ENCODE data around the gene RASGRP4.

RASGRP4 gene

DNA sequence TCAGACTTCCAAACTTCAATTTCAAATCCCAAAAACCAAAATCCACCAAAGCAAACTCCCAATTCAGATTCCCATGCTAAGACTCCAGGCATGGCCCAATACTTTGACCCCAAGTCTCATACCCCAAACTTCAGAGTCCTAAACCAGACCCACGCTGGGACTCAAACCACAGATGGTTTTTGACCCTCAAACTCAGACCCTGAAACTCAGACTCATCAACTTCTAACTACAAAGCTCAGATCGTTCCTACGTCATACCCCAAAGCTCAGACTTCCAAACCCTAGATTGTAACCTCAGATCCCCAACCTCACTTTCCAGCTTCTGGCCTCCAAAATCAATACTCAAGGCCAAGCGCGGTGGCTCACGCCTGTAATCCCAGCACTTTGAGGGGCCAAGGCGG is 19.3 kb upstream of the RASGRP4 start:
- no peak overlapping the region for H3K27ac ChIP-seq
- H3K9me3 ChIP-seq = no peaks in the 10 kb centered on the region
- TF ChIP-seq, protein P1, sequence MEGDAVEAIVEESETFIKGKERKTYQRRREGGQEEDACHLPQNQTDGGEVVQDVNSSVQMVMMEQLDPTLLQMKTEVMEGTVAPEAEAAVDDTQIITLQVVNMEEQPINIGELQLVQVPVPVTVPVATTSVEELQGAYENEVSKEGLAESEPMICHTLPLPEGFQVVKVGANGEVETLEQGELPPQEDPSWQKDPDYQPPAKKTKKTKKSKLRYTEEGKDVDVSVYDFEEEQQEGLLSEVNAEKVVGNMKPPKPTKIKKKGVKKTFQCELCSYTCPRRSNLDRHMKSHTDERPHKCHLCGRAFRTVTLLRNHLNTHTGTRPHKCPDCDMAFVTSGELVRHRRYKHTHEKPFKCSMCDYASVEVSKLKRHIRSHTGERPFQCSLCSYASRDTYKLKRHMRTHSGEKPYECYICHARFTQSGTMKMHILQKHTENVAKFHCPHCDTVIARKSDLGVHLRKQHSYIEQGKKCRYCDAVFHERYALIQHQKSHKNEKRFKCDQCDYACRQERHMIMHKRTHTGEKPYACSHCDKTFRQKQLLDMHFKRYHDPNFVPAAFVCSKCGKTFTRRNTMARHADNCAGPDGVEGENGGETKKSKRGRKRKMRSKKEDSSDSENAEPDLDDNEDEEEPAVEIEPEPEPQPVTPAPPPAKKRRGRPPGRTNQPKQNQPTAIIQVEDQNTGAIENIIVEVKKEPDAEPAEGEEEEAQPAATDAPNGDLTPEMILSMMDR (IDR thresholded peaks at IDR 0.05) = no peak
- peaks cover 0 to 24% of the 10 kb centered on the region in 2 donors for H3K27me3 ChIP-seq
- no peak overlapping the region for H3K4me3 ChIP-seq
- intact Hi-C loops (cut with DNase I; ENCODE audit: low total_unique reads) = no loop called here
- H3K4me1 ChIP-seq = no peaks in the 10 kb centered on the region
- no peak for DNase-seq
- no peaks in the 10 kb centered on the region for H3K36me3 ChIP-seq

DNA sequence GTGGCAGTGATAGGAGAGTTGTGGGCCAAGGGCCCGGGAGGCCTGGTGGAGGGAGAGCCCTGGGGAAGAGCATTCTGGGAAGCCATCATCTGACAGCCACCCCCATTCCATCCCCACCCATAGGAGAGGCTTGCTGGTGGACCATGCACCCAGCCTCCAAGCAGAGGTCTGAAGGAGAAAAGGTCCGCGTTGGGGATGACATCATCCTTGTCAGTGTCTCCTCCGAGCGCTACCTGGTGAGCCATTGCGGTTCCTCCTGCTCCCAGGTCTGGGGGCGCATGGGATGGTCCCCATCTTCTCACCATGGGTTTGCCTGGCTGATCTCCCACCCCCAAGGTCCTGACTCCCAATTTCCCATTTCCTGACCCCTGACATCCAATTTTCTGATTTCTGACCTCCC is 18.0 kb upstream of the RASGRP4 start:
- H3K4me1 ChIP-seq = no peaks in the 10 kb centered on the region
- intact Hi-C loops (cut with DNase I; ENCODE audit: low total_unique reads) = no loop called here
- peaks cover 0 to 25% of the 10 kb centered on the region in 2 donors for H3K27me3 ChIP-seq
- no peaks in the 10 kb centered on the region for H3K9me3 ChIP-seq
- H3K27ac ChIP-seq = no peak overlapping the region
- H3K4me3 ChIP-seq = no peak overlapping the region
- no peak for DNase-seq
- H3K36me3 ChIP-seq = no peaks in the 10 kb centered on the region
- TF ChIP-seq, protein P1 (IDR thresholded peaks at IDR 0.05) = no peak

DNA sequence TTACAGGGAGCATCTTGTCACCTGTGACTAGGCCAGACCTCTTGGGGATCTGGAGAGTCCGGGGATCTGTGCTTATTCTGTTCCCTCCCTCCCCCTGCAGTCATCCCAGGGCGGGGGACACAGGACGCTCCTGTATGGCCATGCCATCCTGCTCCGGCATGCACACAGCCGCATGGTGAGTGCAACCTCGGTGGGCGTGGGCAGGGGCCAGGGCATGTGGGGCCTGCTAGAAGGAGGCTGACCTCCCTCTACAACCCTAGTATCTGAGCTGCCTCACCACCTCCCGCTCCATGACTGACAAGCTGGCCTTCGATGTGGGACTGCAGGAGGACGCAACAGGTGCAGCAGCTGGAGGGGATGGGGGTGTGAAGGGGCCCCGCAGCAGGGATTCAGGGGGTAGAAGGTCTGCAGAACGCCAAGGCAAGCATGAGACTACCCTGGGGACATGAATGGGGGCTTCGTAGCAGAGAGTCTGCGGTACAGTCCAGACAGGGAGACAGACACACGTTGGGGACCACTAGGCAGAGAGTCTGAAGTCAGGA is 17.5 kb upstream of the RASGRP4 start:
- Histone ChIP-seq H3K4me3 (no peak overlapping the region), H3K27me3 (peaks cover 0 to 28% of the 10 kb centered on the region in 2 donors), H3K9me3 (no peaks in the 10 kb centered on the region), H3K27ac (no peak overlapping the region), H3K4me1 (no peaks in the 10 kb centered on the region), H3K36me3 (no peaks in the 10 kb centered on the region)
- intact Hi-C loops (cut with DNase I; ENCODE audit: low total_unique reads) = no loop called here
- DNase-seq = no peak
- TF ChIP-seq, protein P1 (IDR thresholded peaks at IDR 0.05) = no peak

DNA sequence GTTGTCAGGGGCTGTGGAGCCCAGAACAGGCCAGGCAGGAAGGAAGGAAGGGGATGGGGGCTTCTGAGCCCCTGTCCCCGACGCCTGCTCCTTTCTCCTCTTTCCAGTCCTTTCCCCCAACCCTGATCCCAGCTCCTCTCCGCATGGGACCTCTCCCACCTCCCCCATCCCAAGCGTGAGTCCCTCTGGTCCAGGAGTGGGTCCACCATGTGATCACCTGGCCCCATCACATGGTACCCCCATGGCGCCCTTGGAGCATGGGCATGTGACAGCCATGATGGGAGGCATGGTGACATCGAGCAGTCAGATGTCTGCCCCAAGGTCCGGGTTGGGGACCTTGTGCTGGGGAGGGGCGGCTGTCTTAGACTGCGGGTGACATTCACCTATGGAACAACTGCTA is 16.7 kb upstream of the RASGRP4 start:
- intact Hi-C loops (cut with DNase I; ENCODE audit: low total_unique reads) = no loop called here
- Histone ChIP-seq H3K27ac (no peak overlapping the region), H3K4me1 (no peaks in the 10 kb centered on the region), H3K27me3 (peaks cover 0 to 28% of the 10 kb centered on the region in 2 donors), H3K9me3 (no peaks in the 10 kb centered on the region), H3K36me3 (no peaks in the 10 kb centered on the region), H3K4me3 (no peak overlapping the region)
- TF ChIP-seq, protein P1 (IDR thresholded peaks at IDR 0.05) = no peak
- no peak for DNase-seq

DNA sequence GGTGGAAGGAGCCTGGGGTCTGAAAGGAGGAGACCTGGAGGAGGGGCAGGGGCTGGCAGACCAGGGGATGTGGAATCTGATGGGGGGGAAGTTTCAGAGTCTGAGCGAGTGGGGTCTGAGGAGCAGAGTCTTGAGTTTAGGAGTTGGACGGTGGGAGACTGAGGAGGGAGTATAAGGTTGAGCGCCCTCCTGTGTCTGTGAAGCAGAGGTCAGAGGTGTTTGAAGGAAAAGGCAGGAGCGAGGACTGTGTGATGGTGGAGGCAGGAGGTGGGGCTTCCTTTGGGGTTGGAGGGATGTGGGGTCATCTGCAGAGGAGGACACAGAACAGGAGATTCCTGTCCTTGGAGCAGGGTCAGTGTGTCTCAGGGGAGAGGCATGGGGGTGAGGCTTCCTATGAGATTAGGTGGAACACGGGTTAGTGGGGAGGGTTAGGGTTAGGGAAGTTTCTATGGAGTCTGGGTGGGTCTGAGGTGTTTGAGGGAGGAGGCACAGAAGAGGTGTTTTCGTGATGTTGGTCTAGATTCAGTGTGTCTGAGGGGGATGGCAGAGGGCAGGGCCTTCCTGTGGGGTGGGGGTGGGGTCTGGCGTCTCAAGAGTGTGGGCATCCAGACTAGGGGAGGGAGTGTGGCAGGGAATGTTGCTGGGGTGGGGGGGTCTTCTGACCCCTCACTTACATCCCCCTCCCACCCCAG is 15.8 kb upstream of the RASGRP4 start:
- intact Hi-C loops (cut with DNase I; ENCODE audit: low total_unique reads) = no loop called here
- Histone ChIP-seq H3K4me1 (no peaks in the 10 kb centered on the region), H3K4me3 (no peak overlapping the region), H3K27ac (no peak overlapping the region), H3K36me3 (no peaks in the 10 kb centered on the region), H3K9me3 (no peaks in the 10 kb centered on the region), H3K27me3 (peaks cover 0 to 28% of the 10 kb centered on the region in 2 donors)
- no peak for DNase-seq
- TF ChIP-seq, protein P1 (IDR thresholded peaks at IDR 0.05) = no peak
